ENCODE results near the gene MRPL57. TPM values are rescaled to one million over a fixed set of nuclear protein-coding genes. Genes with fewer than 3 reads are reported as not detected.
"Not testable (repeated sequence)": the region's sequence is repeated elsewhere in the genome, so short reads cannot be mapped to it uniquely, and the experiment has no call there.

Gene MRPL57
- total RNA-seq, 1 donor from 2014 or later: 31.9 TPM

DNA sequence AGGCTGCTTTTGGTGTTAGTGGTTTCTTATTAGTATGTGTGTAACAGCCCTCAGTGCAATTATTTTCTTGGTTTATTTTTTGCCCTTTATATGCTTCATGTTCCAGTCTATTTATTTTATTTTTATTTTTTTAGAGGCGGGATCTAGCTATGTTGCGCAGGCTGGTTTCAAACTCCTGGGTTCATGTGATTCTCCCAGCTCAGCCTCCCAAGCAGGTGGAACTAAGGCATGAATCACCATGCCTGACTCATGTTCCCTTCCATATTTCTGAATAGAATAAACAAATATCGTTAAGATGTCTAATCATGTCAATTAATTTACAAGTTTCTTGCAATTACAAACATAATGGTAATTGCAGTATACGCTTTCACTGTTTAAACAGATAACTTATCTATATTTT is 11.8 kb upstream of the MRPL57 start:
- no peak for DNase-seq (ENCODE audit: extremely low spot score in 2 of 2)
- Histone ChIP-seq H3K36me3 (no peaks in the 10 kb centered on the region), H3K27me3 (no peaks in the 10 kb centered on the region), H3K4me3 (no peak overlapping the region), H3K27ac (no peak overlapping the region), H3K4me1 (no peaks in the 10 kb centered on the region), H3K9me3 (no peaks in the 10 kb centered on the region)
- TF ChIP-seq POLR2A (IDR thresholded peaks at IDR 0.05): no peak
- TF ChIP-seq, protein P1, sequence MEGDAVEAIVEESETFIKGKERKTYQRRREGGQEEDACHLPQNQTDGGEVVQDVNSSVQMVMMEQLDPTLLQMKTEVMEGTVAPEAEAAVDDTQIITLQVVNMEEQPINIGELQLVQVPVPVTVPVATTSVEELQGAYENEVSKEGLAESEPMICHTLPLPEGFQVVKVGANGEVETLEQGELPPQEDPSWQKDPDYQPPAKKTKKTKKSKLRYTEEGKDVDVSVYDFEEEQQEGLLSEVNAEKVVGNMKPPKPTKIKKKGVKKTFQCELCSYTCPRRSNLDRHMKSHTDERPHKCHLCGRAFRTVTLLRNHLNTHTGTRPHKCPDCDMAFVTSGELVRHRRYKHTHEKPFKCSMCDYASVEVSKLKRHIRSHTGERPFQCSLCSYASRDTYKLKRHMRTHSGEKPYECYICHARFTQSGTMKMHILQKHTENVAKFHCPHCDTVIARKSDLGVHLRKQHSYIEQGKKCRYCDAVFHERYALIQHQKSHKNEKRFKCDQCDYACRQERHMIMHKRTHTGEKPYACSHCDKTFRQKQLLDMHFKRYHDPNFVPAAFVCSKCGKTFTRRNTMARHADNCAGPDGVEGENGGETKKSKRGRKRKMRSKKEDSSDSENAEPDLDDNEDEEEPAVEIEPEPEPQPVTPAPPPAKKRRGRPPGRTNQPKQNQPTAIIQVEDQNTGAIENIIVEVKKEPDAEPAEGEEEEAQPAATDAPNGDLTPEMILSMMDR (IDR thresholded peaks at IDR 0.05): no peak
- TF ChIP-seq POLR2AphosphoS5 (IDR thresholded peaks at IDR 0.05; ENCODE audit: insufficient read depth in 1 of 2, low read depth in 1 of 2): no peak
- intact Hi-C loops (cut with DNase I): no loop called here

DNA sequence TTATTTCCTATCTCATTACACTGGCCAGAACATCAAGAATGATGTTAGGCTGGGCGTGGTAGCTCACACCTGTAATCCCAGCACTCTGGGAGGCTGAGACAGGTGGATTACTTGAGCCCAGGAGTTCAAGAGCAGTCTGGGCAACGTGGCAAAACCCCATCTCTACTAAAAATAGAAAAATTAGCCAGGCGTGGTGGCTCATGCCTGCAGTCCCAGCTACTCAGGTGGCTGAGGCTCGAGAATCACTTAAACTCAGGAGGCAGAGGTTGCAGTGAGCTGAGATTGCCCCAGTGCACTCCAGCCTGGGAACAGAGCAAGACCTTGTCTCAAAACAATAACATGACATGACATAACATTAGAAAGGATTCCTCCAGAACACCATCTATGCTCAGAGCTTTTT is 10.9 kb upstream of the MRPL57 start:
- H3K4me3 ChIP-seq; DNase-seq (ENCODE audit: extremely low spot score in 2 of 2); H3K4me1 ChIP-seq; H3K27me3 ChIP-seq; H3K36me3 ChIP-seq; H3K27ac ChIP-seq; H3K9me3 ChIP-seq; intact Hi-C loops (cut with DNase I): not testable (repeated sequence)

DNA sequence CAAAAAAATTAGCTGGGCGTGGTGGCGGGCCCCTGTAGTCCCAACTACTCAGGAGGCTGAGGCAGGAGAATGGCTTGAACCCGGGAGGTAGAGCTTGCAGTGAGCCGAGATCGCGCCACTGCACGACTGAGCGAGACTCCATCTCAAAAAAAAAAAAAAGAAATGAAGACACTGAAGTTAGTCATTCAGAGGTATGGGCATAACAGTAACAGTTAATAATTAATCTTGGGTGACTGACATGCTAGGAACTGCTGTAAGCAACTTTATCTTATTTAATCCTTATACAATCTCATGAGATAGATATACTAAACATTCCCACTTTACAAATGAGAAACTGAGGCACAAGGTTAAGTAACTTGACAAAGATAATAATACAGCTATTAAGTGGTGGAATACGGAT is 5.0 kb upstream of the MRPL57 start:
- TF ChIP-seq, protein P1 (IDR thresholded peaks at IDR 0.05): no peak
- TF ChIP-seq POLR2A (IDR thresholded peaks at IDR 0.05) (no peak), POLR2AphosphoS5 (IDR thresholded peaks at IDR 0.05; ENCODE audit: insufficient read depth in 1 of 2, low read depth in 1 of 2) (no peak)
- intact Hi-C loops (cut with DNase I): no loop called here
- H3K27ac ChIP-seq: no peak overlapping the region
- peaks cover 6% of the 10 kb centered on the region for H3K4me1 ChIP-seq
- H3K4me3 ChIP-seq: no peak overlapping the region
- no peak for DNase-seq (ENCODE audit: extremely low spot score in 2 of 2)
- H3K27me3 ChIP-seq: no peaks in the 10 kb centered on the region
- no peaks in the 10 kb centered on the region for H3K36me3 ChIP-seq
- no peaks in the 10 kb centered on the region for H3K9me3 ChIP-seq

DNA sequence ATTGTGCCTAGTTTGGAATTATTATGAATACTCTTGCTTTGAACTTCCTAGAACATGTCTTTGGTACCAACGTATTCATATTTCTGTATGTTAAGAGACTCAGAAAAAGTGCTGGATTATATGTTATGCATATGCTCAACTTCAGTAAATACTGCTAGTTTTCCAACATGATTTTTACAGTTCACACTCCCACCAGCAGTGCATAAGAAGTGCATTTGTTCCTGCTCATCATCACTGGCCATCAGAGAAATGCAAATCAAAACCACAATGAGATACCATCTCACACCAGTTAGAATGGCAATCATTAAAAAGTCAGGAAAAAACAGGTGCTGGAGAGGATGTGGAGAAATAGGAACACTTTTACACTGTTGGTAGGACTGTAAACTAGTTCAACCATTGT is 2.7 kb upstream of the MRPL57 start:
- DNase-seq (ENCODE audit: extremely low spot score in 2 of 2); H3K27ac ChIP-seq; H3K27me3 ChIP-seq; H3K4me3 ChIP-seq; intact Hi-C loops (cut with DNase I); H3K9me3 ChIP-seq; H3K36me3 ChIP-seq: not testable (repeated sequence)
- H3K4me1 ChIP-seq: peaks cover 21% of the 10 kb centered on the region

DNA sequence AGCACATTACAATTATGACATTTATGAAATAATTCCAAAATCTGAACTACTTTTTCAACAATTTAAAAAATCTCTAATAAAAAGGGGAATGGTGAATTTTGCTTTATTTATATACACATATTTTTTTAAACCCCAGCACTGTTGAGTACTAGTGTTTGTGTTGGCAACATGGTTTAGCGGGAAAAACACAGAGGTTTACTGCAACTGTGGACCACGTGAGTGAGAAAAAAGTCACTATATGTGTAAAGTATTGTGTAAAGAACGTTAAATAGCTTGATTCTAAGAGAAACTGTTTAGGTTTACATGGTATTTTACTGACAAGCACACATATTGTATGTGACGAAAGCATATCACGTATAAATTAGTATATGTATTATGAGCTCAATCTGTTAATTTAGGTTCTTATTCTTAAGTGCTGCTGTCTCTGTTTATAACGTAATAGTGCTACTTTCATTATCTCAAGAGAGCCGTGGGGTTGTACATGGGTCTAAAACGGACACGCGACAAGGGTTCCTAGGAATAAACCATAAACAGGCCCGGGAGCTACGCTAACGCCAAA is 723 bp upstream of the MRPL57 start:
- Histone ChIP-seq H3K4me1 (peaks cover 21% of the 10 kb centered on the region), H3K27me3 (no peaks in the 10 kb centered on the region), H3K4me3 (peak overlapping the region; percentile 83 to 89), H3K36me3 (no peaks in the 10 kb centered on the region), H3K9me3 (no peaks in the 10 kb centered on the region), H3K27ac (peak overlapping the region; percentile 94)
- TF ChIP-seq POLR2A (IDR thresholded peaks at IDR 0.05): no peak
- DNase-seq (ENCODE audit: extremely low spot score in 2 of 2): no peak
- intact Hi-C loops (cut with DNase I): no loop called here

DNA sequence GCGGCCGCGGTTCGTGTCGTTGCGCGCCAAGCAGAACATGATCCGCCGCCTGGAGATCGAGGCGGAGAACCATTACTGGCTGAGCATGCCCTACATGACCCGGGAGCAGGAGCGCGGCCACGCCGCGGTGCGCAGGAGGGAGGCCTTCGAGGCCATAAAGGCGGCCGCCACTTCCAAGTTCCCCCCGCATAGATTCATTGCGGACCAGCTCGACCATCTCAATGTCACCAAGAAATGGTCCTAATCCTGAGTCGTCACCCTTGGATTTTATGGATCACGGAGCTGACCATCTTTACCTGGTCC is 475 bp downstream of the MRPL57 start:
- intact Hi-C loops (cut with DNase I): no loop called here
- H3K4me1 ChIP-seq: peaks cover 21% of the 10 kb centered on the region
- no peak for DNase-seq (ENCODE audit: extremely low spot score in 2 of 2)
- peak overlapping the region; percentile 83 to 89 for H3K4me3 ChIP-seq
- no peaks in the 10 kb centered on the region for H3K36me3 ChIP-seq
- peak overlapping the region; percentile 94 for H3K27ac ChIP-seq
- TF ChIP-seq, protein P1 (IDR thresholded peaks at IDR 0.05): no peak
- TF ChIP-seq POLR2AphosphoS5 (IDR thresholded peaks at IDR 0.05; ENCODE audit: insufficient read depth in 1 of 2, low read depth in 1 of 2): no peak
- TF ChIP-seq POLR2A (IDR thresholded peaks at IDR 0.05): no peak
- H3K9me3 ChIP-seq: no peaks in the 10 kb centered on the region
- H3K27me3 ChIP-seq: no peaks in the 10 kb centered on the region

DNA sequence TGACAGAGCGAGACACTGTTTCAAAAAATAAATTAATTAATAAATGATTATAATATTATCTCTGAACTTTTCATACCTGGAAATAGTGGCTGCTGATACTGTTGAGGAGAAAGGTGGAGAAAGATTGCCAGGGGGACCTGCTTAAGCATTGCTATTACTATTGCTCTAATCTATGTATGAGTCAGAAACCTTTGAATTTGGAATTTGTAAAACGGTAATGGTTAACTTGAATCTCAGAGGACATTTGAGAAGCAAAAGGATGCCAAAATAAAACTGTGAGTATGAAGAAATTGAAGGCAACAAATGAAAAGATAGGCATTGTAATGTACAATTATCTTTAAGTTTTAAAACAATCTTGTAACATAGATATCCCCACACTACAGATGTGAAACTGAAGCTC is 5.2 kb downstream of the MRPL57 start:
- H3K9me3 ChIP-seq: no peaks in the 10 kb centered on the region
- H3K27me3 ChIP-seq: no peaks in the 10 kb centered on the region
- peaks cover 15% of the 10 kb centered on the region for H3K4me1 ChIP-seq
- TF ChIP-seq POLR2AphosphoS5 (IDR thresholded peaks at IDR 0.05; ENCODE audit: insufficient read depth in 1 of 2, low read depth in 1 of 2) (no peak), POLR2A (IDR thresholded peaks at IDR 0.05) (no peak)
- TF ChIP-seq, protein P1 (IDR thresholded peaks at IDR 0.05): no peak
- no peak overlapping the region for H3K27ac ChIP-seq
- no peak overlapping the region for H3K4me3 ChIP-seq
- H3K36me3 ChIP-seq: no peaks in the 10 kb centered on the region
- no peak for DNase-seq (ENCODE audit: extremely low spot score in 2 of 2)
- intact Hi-C loops (cut with DNase I): loop anchor here (5.0 kb wide), 1 partner anchor 989 kb away; the partner anchor contains the start of gene GJB2

DNA sequence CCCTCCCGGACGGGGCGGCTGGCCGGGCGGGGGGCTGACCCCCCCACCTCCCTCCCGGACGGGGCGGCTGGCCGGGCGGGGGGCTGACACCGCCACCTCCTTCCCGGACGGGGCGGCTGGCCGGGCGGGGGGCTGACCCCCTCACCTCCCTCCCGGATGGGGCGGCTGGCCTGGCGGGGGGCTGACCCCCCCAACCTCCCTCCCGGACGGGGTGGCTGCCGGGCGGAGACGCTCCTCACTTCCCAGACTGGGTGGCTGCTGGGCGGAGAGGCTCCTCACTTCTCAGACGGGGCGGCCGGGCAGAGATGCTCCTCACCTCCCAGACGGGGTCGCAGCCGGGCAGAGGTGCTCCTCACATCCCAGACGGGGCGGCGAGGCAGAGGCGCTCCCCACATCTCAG is 10.0 kb downstream of the MRPL57 start:
- intact Hi-C loops (cut with DNase I); H3K4me3 ChIP-seq; H3K9me3 ChIP-seq; H3K4me1 ChIP-seq; DNase-seq (ENCODE audit: extremely low spot score in 2 of 2); H3K36me3 ChIP-seq; H3K27ac ChIP-seq; H3K27me3 ChIP-seq: not testable (repeated sequence)

DNA sequence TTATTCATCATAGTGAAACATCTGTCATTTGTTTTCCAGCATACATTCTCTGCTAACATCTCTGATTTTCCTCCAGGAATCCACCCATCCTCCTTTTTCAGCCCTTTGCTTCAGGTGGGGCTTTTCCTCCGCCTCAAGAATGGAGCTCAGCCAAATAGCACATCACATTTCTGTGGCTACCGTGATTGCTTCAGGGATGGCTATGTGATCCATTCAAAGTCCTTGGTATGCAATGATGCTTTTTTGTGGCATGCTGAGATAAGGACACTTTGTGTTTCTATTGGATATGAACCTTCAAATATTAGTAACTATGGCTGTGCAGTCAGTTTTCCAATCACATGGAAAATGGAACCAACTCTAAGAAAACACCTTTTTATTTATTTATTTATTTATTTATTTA is 18.3 kb downstream of the MRPL57 start:
- H3K4me1 ChIP-seq; H3K9me3 ChIP-seq; intact Hi-C loops (cut with DNase I); H3K27ac ChIP-seq; H3K36me3 ChIP-seq; H3K27me3 ChIP-seq; H3K4me3 ChIP-seq; DNase-seq (ENCODE audit: extremely low spot score in 2 of 2): not testable (repeated sequence)

All from vagina (tissue), 2 donors.